RWPE2 (cell line): Measurements from ENCODE around the gene RPRD1A.
"Not testable (repeated sequence)": the region's sequence is repeated elsewhere in the genome, so short reads cannot be mapped to it uniquely, and the experiment has no call there.

Source experiments
- ATAC-seq: fragments of 200-7000 bp; cut with Tn5 transposase; 3 replicates; pipeline ENCODE4 v1.9.1; 2021; ENCODE audit warnings: low read depth
- DNase-seq: peaks from one replicate; pipeline ENCODE4 v3.0.0-alpha.2; 2020; ENCODE audit warnings: low spot score
- H3K27ac ChIP-seq: fragments of 450-650 bp; 2 replicates; pipeline ENCODE4 v1.5.1; 2017; ENCODE audit warnings: mild to moderate bottlenecking; ENCODE audit not compliant: poor library complexity, severe bottlenecking
- H3K27me3 ChIP-seq: fragments of 250-450 bp; sonication (Bioruptor Pico); 2 replicates; pipeline ENCODE4 v1.5.1; 2021; ENCODE audit warnings: mild to moderate bottlenecking, moderate library complexity; ENCODE audit not compliant: insufficient read depth, poor library complexity, severe bottlenecking
- H3K36me3 ChIP-seq: fragments of 250-450 bp; sonication (Bioruptor Pico); 2 replicates; pipeline ENCODE4 v1.5.1; 2020; ENCODE audit warnings: low read depth, mild to moderate bottlenecking, moderate library complexity
- H3K4me1 ChIP-seq: fragments of 250-450 bp; sonication (Bioruptor Pico); 2 replicates; pipeline ENCODE4 v1.5.1; 2021; ENCODE audit warnings: mild to moderate bottlenecking, moderate library complexity; ENCODE audit not compliant: insufficient read depth, poor library complexity, severe bottlenecking
- H3K4me3 ChIP-seq: fragments of 250-450 bp; sonication (Bioruptor Pico); 2 replicates; pipeline ENCODE4 v1.5.1; 2021; ENCODE audit warnings: mild to moderate bottlenecking, moderate library complexity; ENCODE audit not compliant: severe bottlenecking
- H3K9me3 ChIP-seq: fragments of 250-450 bp; sonication (Bioruptor Pico); 2 replicates; pipeline ENCODE4 v1.5.1; 2021; ENCODE audit warnings: mild to moderate bottlenecking, moderate library complexity; ENCODE audit not compliant: severe bottlenecking
- CTCF ChIP-seq: fragments of 450-650 bp; IDR thresholded peaks from one replicate; pipeline ENCODE4 v1.5.1; 2017; ENCODE audit warnings: mild to moderate bottlenecking, moderate library complexity; ENCODE audit not compliant: poor library complexity, severe bottlenecking

RPRD1A gene

DNA sequence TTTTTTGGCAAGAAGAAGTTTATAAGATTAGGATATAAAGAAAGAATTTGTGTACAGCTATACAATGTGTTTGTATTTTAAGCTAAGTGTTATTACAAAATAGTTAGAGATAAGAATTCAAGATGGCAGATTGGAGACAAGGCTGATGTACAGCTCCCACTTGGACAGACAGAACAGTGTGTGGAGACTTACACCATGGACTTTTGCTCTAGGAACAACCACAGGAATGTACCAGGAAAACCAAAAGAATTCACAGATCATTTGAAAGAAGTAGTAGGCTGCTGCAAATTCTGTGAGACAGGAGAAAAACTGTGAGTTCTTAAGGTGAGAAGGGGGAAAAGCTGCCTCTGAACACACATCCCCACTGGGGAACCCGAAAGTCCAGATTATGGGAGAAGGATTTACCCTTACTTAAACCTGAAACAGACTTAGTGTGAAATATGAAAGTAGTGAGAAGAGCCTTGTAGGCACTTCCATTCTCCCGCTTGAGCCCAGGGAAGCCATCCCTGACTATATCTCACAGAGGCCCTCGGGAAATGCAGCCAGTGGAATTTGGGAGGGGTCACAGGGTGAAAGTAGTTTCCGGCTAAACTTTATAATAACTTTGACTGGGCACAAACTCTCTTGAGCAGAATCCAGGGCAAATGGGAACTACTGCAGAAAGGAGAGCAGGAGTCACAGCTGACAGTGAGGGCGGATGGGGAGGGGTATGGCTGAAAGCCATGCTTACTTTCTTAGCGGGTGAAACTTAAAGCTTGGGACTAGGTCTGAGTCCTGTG, 11.6 kb upstream of the RPRD1A start:
- Histone ChIP-seq H3K36me3 (no peaks in the 10 kb centered on the region), H3K9me3 (no peaks in the 10 kb centered on the region), H3K27me3 (no peaks in the 10 kb centered on the region), H3K27ac (no peak overlapping the region), H3K4me3 (no peak overlapping the region), H3K4me1 (peaks cover 2% of the 10 kb centered on the region)
- TF ChIP-seq CTCF: no peak
- ATAC-seq (no peak), DNase-seq (no peak)

- H3K27me3 ChIP-seq: not testable (repeated sequence)
These were observed 10.4 kb upstream of the RPRD1A start for GRCh38 chr18:36077764-36078163.

DNA sequence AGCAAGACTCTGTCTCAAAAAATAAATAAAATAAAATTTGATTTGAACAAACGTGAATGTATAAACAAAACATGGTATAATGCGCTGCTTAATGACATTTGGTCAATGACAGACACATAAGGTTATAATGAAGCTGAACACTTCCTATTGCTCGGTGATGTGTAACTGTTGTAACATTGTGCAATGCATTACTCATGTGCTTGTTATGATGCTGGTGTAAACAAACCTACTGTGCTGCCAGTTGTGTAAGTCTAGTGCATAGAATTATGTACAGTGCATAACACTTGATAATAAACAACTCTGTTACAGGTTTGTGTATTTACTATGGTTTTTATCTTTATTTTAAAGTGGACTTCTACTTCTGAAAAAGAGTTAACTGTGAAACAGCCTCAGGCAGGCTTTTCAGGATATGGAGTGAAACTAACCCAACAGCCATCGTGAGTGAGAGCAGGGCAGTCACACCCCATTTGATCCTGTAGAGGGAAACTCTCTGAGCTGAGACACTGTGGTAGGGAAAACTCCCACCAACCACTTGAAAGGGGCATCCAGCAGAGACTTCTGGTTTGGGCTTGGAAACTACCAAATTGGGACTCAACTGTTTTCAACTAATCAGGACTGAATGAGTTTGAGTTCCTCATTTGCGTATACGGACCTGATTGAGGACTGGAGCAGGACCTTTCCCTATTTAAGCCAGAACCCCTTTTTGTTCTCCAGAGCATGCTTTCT, 8.7 kb upstream of the RPRD1A start:
- no peaks in the 10 kb centered on the region for H3K36me3 ChIP-seq
- H3K4me1 ChIP-seq: peaks cover 2% of the 10 kb centered on the region
- no peak for TF ChIP-seq CTCF
- H3K4me3 ChIP-seq: no peak overlapping the region
- no peak for DNase-seq
- H3K27me3 ChIP-seq: no peaks in the 10 kb centered on the region
- ATAC-seq: peak; percentile 93
- no peak overlapping the region for H3K27ac ChIP-seq
- no peaks in the 10 kb centered on the region for H3K9me3 ChIP-seq

More at GRCh38 chr18:36077764-36078163, 10.4 kb upstream of the RPRD1A start:
- not testable (repeated sequence) for H3K36me3 ChIP-seq, H3K9me3 ChIP-seq, ATAC-seq, H3K4me3 ChIP-seq, H3K27ac ChIP-seq, DNase-seq, H3K4me1 ChIP-seq

GRCh38 chr18:36074435-36074834, 7.1 kb upstream of the RPRD1A start:
- no peak for DNase-seq
- H3K4me3 ChIP-seq: no peak overlapping the region
- peaks cover 2% of the 10 kb centered on the region for H3K4me1 ChIP-seq
- H3K27ac ChIP-seq: no peak overlapping the region
- no peaks in the 10 kb centered on the region for H3K9me3 ChIP-seq
- no peaks in the 10 kb centered on the region for H3K36me3 ChIP-seq
- ATAC-seq: no peak
- TF ChIP-seq CTCF: no peak
- H3K27me3 ChIP-seq: no peaks in the 10 kb centered on the region

DNA sequence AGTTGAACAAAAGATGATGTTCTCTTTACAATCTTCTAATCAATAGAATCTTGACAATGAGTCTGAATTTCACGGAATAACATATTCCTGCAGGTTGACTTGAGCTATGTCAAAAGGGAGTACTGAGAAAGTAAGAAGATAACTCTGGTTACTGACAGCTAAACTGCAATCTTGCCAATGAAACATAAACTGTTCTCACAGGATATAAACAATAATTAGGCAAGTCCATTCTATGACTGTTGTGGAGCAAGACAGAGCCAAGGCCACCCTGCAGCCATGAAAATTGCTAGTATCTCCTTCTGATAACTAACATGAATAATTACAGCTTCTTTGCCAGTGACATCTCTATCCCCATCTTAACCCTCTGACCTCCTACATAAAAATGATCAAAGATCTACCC, 6.3 kb upstream of the RPRD1A start:
- no peak overlapping the region for H3K27ac ChIP-seq
- peaks cover 2% of the 10 kb centered on the region for H3K4me1 ChIP-seq
- H3K27me3 ChIP-seq: no peaks in the 10 kb centered on the region
- no peak overlapping the region for H3K4me3 ChIP-seq
- no peaks in the 10 kb centered on the region for H3K36me3 ChIP-seq
- ATAC-seq (no peak), DNase-seq (no peak)
- TF ChIP-seq CTCF: no peak
- H3K9me3 ChIP-seq: no peaks in the 10 kb centered on the region

DNA sequence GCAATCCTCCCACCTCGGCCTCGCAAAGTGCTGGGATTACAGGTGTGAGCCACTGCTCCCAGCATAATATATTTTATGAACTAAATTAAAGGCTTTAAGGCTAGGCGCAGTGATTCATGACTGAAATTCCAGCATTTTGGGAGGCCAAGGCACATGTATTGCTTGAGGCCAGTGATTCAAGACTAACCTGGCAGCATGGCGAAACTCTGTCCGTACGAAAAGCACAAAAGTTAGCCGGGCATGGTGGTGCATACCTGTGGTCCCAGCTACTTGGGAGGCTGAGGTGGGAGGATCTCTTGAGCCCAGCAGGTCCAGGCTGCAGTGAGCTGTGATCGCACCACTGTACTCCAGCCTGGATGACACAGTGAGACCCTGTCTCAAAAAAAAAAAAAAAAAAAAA, 5.0 kb upstream of the RPRD1A start:
- H3K27ac ChIP-seq, ATAC-seq, H3K4me3 ChIP-seq, H3K27me3 ChIP-seq, H3K4me1 ChIP-seq, H3K36me3 ChIP-seq, H3K9me3 ChIP-seq, DNase-seq: not testable (repeated sequence)
